ENCODE data around the gene FBXO17. TPM values are rescaled to one million over a fixed set of nuclear protein-coding genes. Genes with fewer than 3 reads are reported as not detected.

Gene FBXO17
- polyA plus RNA-seq (2012; ENCODE audit: insufficient read length, low read depth) = not detected

- no peak for TF ChIP-seq TAF1 (IDR thresholded peaks at IDR 0.05; ENCODE audit: borderline replicate concordance, insufficient read depth, low read length)
- TF ChIP-seq REST (IDR thresholded peaks at IDR 0.05; ENCODE audit: insufficient read depth in 1 of 2, low read depth in 2 of 2, low read length in 2 of 2) = no peak
- TF ChIP-seq SIN3A (IDR thresholded peaks at IDR 0.05; ENCODE audit: borderline replicate concordance, insufficient read depth, low read length) = no peak
- no peak for TF ChIP-seq POLR2AphosphoS5 (IDR thresholded peaks at IDR 0.05; ENCODE audit: low read depth, low read length)
These were observed at the start of gene FBXO17 for GRCh38 chr19:38975214-38975860. TSS of gene FBXO17 (minus strand) at chr19:38975742. CDS start at chr19:38950319, 25,423 bp downstream.

- TF ChIP-seq SIN3A (IDR thresholded peaks at IDR 0.05; ENCODE audit: borderline replicate concordance, insufficient read depth, low read length) (no peak), FOXP2 (optimal IDR thresholded peaks at IDR 0.05; ENCODE audit: borderline replicate concordance, extremely low read depth, extremely low read length, insufficient read depth) (no peak), POLR2AphosphoS5 (IDR thresholded peaks at IDR 0.05; ENCODE audit: low read depth, low read length) (no peak), TAF1 (IDR thresholded peaks at IDR 0.05; ENCODE audit: borderline replicate concordance, insufficient read depth, low read length) (no peak), REST (IDR thresholded peaks at IDR 0.05; ENCODE audit: insufficient read depth in 1 of 2, low read depth in 2 of 2, low read length in 2 of 2) (no peak)
These were observed 49.5 kb upstream of the FBXO17 start for GRCh38 chr19:39024875-39025641.

- no peak for TF ChIP-seq TAF1 (IDR thresholded peaks at IDR 0.05; ENCODE audit: borderline replicate concordance, insufficient read depth, low read length)
- no peak for TF ChIP-seq FOXP2 (optimal IDR thresholded peaks at IDR 0.05; ENCODE audit: borderline replicate concordance, extremely low read depth, extremely low read length, insufficient read depth)
- TF ChIP-seq POLR2AphosphoS5 (IDR thresholded peaks at IDR 0.05; ENCODE audit: low read depth, low read length) = no peak
- TF ChIP-seq REST (IDR thresholded peaks at IDR 0.05; ENCODE audit: insufficient read depth in 1 of 2, low read depth in 2 of 2, low read length in 2 of 2) = no peak
- no peak for TF ChIP-seq SIN3A (IDR thresholded peaks at IDR 0.05; ENCODE audit: borderline replicate concordance, insufficient read depth, low read length)
These were observed 45.5 kb upstream of the FBXO17 start for GRCh38 chr19:39021063-39021462.

- TF ChIP-seq SIN3A (IDR thresholded peaks at IDR 0.05; ENCODE audit: borderline replicate concordance, insufficient read depth, low read length) (no peak), POLR2AphosphoS5 (IDR thresholded peaks at IDR 0.05; ENCODE audit: low read depth, low read length) (no peak), TAF1 (IDR thresholded peaks at IDR 0.05; ENCODE audit: borderline replicate concordance, insufficient read depth, low read length) (no peak), REST (IDR thresholded peaks at IDR 0.05; ENCODE audit: insufficient read depth in 1 of 2, low read depth in 2 of 2, low read length in 2 of 2) (no peak), FOXP2 (optimal IDR thresholded peaks at IDR 0.05; ENCODE audit: borderline replicate concordance, extremely low read depth, extremely low read length, insufficient read depth) (no peak)
These were observed 42.1 kb upstream of the FBXO17 start for GRCh38 chr19:39017646-39018045.

Measured in PFSK-1 (cell line).